Measurements from ENCODE around the gene SP9.

DNA sequence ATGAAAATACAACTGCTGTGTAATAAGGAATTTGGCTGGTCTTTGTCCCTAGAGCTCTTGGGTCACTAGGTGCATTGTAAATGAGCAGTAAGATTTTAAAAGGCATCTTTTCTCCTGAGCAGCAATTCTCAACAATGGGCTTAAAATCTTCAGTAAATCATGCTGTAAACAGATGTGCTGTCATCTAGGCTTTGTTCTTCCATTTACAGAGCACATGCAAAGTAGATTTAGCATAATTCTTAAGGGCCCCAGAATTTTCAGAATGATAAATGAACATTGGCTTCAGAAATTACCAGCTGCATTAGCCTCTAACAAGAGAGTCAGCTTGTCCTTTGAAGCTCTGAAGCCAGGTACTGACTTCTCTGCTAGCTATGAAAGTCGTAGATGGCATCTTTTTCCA is 33.9 kb downstream of the SP9 start:
- TF ChIP-seq CEBPB (tag; IDR thresholded peaks at IDR 0.05), result no peak
- no peak for TF ChIP-seq ZBTB17 (CRISPR knock-in tag; IDR thresholded peaks at IDR 0.05)
- no peak for TF ChIP-seq EGR1 (conservative IDR thresholded peaks at IDR 0.05)
- TF ChIP-seq ZNF586 (CRISPR knock-in tag; conservative IDR thresholded peaks at IDR 0.05), result no peak
- no peak for TF ChIP-seq SP2 (IDR thresholded peaks at IDR 0.05; ENCODE audit: extremely low read depth, low read depth, low read length, poor library complexity, severe bottlenecking)
- no peak for TF ChIP-seq NONO (IDR thresholded peaks at IDR 0.05; ENCODE audit: low read depth in 2 of 2, low read length in 1 of 2)
- no peak for TF ChIP-seq ZNF197 (CRISPR knock-in tag; IDR thresholded peaks at IDR 0.05; ENCODE audit: low read depth)
- TF ChIP-seq, protein P1, sequence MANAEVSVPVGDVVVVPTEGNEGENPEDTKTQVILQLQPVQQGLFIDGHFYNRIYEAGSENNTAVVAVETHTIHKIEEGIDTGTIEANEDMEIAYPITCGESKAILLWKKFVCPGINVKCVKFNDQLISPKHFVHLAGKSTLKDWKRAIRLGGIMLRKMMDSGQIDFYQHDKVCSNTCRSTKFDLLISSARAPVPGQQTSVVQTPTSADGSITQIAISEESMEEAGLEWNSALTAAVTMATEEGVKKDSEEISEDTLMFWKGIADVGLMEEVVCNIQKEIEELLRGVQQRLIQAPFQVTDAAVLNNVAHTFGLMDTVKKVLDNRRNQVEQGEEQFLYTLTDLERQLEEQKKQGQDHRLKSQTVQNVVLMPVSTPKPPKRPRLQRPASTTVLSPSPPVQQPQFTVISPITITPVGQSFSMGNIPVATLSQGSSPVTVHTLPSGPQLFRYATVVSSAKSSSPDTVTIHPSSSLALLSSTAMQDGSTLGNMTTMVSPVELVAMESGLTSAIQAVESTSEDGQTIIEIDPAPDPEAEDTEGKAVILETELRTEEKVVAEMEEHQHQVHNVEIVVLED (CRISPR knock-in tag; IDR thresholded peaks at IDR 0.05), result no peak
- TF ChIP-seq, protein P2, sequence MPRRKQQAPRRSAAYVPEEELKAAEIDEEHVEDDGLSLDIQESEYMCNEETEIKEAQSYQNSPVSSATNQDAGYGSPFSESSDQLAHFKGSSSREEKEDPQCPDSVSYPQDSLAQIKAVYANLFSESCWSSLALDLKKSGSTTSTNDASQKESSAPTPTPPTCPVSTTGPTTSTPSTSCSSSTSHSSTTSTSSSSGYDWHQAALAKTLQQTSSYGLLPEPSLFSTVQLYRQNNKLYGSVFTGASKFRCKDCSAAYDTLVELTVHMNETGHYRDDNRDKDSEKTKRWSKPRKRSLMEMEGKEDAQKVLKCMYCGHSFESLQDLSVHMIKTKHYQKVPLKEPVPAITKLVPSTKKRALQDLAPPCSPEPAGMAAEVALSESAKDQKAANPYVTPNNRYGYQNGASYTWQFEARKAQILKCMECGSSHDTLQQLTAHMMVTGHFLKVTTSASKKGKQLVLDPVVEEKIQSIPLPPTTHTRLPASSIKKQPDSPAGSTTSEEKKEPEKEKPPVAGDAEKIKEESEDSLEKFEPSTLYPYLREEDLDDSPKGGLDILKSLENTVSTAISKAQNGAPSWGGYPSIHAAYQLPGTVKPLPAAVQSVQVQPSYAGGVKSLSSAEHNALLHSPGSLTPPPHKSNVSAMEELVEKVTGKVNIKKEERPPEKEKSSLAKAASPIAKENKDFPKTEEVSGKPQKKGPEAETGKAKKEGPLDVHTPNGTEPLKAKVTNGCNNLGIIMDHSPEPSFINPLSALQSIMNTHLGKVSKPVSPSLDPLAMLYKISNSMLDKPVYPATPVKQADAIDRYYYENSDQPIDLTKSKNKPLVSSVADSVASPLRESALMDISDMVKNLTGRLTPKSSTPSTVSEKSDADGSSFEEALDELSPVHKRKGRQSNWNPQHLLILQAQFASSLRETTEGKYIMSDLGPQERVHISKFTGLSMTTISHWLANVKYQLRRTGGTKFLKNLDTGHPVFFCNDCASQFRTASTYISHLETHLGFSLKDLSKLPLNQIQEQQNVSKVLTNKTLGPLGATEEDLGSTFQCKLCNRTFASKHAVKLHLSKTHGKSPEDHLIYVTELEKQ (CRISPR knock-in tag; IDR thresholded peaks at IDR 0.05), result no peak
- TF ChIP-seq ZEB2 (IDR thresholded peaks at IDR 0.05), result no peak
